GM12892 (cell line): ENCODE measurements around the gene GNB1.

ENCODE experiments used
- POLR2A ChIP-seq: IDR thresholded peaks from 2 replicates; pipeline ENCODE4 v1.6.1; 2011; ENCODE audit warnings: low read depth, low read length, control low read depth
- POLR2AphosphoS5 ChIP-seq: IDR thresholded peaks from 2 replicates; pipeline ENCODE4 v1.6.1; 2011; ENCODE audit warnings: low read depth, low read length, control low read depth

DNA sequence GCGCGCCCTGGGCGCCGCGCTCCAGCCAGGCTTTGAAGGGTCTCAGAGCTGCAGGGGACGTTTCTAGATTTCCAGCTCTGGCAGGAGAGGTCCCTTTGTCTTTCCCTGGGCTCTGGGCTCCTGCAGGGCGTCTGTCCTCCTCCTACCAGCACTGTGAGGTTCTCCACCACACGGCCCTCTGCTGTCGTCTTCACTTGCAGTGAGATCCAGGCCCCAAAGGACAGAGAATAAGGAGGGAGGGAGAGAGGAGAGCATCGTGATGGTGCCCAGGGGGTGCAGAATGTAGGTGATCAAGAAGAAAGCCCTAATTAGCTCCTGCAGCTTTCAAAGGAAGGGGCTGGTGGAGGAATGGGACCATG is 4.2 kb upstream of the GNB1 start:
- TF ChIP-seq POLR2A (no peak), POLR2AphosphoS5 (no peak)
